Cardiac muscle cell (in vitro differentiated cells and primary cell): ENCODE data around the gene ADGRA3. TPM values are rescaled to one million over a fixed set of nuclear protein-coding genes. Genes with fewer than 3 reads are reported as not detected.

Experiments
- DNase-seq, 2 donors: peaks; one replicate each; pipeline versions ENCODE4 v3.0.0 to v3.0.0-alpha.2; 2010 to 2017; ENCODE audit warnings: low read depth in 1 of 2, low spot score in 1 of 2
- H3K27ac ChIP-seq: fragments of 200-600 bp; sonication (generic); 2 replicates; pipeline ENCODE4 v1.5.1; 2016
- H3K27me3 ChIP-seq: fragments of 200-600 bp; sonication (generic); 2 replicates; pipeline ENCODE4 v1.6.0; 2016; ENCODE audit warnings: control low read depth
- H3K36me3 ChIP-seq: fragments of 200-600 bp; sonication (generic); 2 replicates; pipeline ENCODE4 v1.5.1; 2016; ENCODE audit warnings: control low read depth
- H3K4me1 ChIP-seq: fragments of 200-600 bp; sonication (generic); 2 replicates; pipeline ENCODE4 v1.8.1; 2017; ENCODE audit warnings: low read depth, mild to moderate bottlenecking, mixed run types
- H3K4me3 ChIP-seq: fragments of 200-600 bp; sonication (generic); 2 replicates; pipeline ENCODE4 v1.5.1; 2016; ENCODE audit warnings: mild to moderate bottlenecking
- H3K9me3 ChIP-seq: fragments of 200-600 bp; sonication (generic); 2 replicates; pipeline ENCODE4 v1.5.1; 2017; ENCODE audit warnings: low read depth, mild to moderate bottlenecking, control low read depth
- polyA plus RNA-seq: library from polyadenylated mRNA; unstranded; fragments of >200 nt; fragmentation: Nextera tagmentation; extraction: Ambion mirVana; gene quantifications from 2 replicates; pipeline ENCODE4 v1.2.1, GENCODE V29; 2016
- total RNA-seq: library from RNA; depleted of rRNA; stranded (reverse); fragments of >200 nt; gene quantifications from 2 replicates; pipeline ENCODE4 v1.2.3, GENCODE V29; 2016
- TF ChIP-seq, protein P1 (sequence below): IDR thresholded peaks from 2 replicates; pipeline ENCODE4 v1.5.1; 2012; ENCODE audit warnings: low read depth, mild to moderate bottlenecking, low read length

Gene ADGRA3
- total and polyA plus RNA-seq, 2 experiments from 2014 or later: 29.3 to 41.1 TPM

GRCh38 chr4:22413471-22413870 is 102.4 kb downstream of the ADGRA3 start:
- Histone ChIP-seq H3K4me1 (no peaks in the 10 kb centered on the region), H3K27ac (no peak overlapping the region), H3K27me3 (no peaks in the 10 kb centered on the region), H3K9me3 (no peaks in the 10 kb centered on the region), H3K4me3 (no peak overlapping the region), H3K36me3 (peaks cover 10% of the 10 kb centered on the region)
- DNase-seq: no peak
- TF ChIP-seq, protein P1, sequence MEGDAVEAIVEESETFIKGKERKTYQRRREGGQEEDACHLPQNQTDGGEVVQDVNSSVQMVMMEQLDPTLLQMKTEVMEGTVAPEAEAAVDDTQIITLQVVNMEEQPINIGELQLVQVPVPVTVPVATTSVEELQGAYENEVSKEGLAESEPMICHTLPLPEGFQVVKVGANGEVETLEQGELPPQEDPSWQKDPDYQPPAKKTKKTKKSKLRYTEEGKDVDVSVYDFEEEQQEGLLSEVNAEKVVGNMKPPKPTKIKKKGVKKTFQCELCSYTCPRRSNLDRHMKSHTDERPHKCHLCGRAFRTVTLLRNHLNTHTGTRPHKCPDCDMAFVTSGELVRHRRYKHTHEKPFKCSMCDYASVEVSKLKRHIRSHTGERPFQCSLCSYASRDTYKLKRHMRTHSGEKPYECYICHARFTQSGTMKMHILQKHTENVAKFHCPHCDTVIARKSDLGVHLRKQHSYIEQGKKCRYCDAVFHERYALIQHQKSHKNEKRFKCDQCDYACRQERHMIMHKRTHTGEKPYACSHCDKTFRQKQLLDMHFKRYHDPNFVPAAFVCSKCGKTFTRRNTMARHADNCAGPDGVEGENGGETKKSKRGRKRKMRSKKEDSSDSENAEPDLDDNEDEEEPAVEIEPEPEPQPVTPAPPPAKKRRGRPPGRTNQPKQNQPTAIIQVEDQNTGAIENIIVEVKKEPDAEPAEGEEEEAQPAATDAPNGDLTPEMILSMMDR: no peak

DNA sequence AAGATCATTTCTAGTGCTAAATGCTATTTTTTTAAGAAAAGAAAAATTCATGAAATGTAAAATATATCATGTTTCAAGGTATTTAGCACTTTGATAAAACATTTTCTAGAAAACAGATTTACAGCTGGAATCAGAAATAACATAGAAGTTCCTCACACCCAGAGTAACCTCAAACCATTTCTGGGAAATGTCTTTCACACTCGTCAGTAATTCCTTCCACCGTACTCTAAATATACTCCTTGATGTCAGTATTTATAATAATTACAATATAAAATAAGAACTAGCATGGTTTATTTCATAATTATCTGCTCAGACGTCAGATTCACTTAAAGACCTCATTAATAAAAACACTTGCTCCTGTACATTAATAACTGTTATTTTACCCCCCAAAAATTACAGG is 103.9 kb downstream of the ADGRA3 start:
- H3K4me1 ChIP-seq: no peaks in the 10 kb centered on the region
- peaks cover 10% of the 10 kb centered on the region for H3K36me3 ChIP-seq
- TF ChIP-seq, protein P1: no peak
- no peaks in the 10 kb centered on the region for H3K27me3 ChIP-seq
- no peak overlapping the region for H3K4me3 ChIP-seq
- DNase-seq: no peak
- H3K9me3 ChIP-seq: no peaks in the 10 kb centered on the region
- H3K27ac ChIP-seq: no peak overlapping the region

DNA sequence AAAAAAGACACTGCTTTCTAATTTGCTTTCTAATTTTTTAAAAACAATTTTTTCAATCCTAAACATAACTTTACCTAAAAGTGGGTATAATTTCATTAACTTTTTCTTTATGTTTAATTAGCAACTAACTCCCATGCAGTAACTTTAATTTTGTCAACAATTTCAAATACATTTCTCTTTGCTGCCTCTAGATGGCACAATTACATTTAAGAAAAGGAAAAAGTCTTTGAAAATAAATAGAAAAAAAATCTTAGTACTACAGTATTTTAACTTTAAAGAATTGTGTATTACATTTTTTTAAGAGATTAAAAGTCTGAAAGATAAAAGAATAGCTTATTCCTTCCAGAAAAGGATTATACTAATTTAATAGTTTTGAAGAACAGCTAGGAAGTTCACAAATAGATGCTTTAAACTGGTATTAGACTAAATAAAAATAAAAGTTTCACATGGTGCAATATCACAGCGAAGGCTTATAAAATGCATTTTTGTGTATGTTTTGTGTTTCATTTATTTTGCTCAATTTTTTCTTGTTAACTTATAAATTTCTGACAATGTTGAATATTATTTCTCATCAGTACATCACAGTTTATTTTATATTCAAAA is 105.1 kb downstream of the ADGRA3 start:
- H3K4me1 ChIP-seq: no peaks in the 10 kb centered on the region
- H3K4me3 ChIP-seq: no peak overlapping the region
- TF ChIP-seq, protein P1: peak; percentile 46
- H3K36me3 ChIP-seq: peaks cover 15% of the 10 kb centered on the region
- no peaks in the 10 kb centered on the region for H3K27me3 ChIP-seq
- DNase-seq: peak; percentile 28 to 32
- no peaks in the 10 kb centered on the region for H3K9me3 ChIP-seq
- no peak overlapping the region for H3K27ac ChIP-seq

GRCh38 chr4:22408474-22408873 is 107.4 kb downstream of the ADGRA3 start:
- Histone ChIP-seq H3K36me3 (peaks cover 15% of the 10 kb centered on the region), H3K27ac (no peak overlapping the region), H3K4me1 (no peaks in the 10 kb centered on the region), H3K4me3 (no peak overlapping the region), H3K27me3 (no peaks in the 10 kb centered on the region), H3K9me3 (no peaks in the 10 kb centered on the region)
- no peak for DNase-seq
- TF ChIP-seq, protein P1: no peak

GRCh38 chr4:22407361-22407760 is 108.5 kb downstream of the ADGRA3 start:
- Histone ChIP-seq H3K27me3 (no peaks in the 10 kb centered on the region), H3K36me3 (peaks cover 10% of the 10 kb centered on the region)
- TF ChIP-seq, protein P1: no peak

More at GRCh38 chr4:22407361-22407760, 108.5 kb downstream of the ADGRA3 start:
- no peak overlapping the region for H3K27ac ChIP-seq
- no peak overlapping the region for H3K4me3 ChIP-seq
- no peaks in the 10 kb centered on the region for H3K4me1 ChIP-seq
- no peak for DNase-seq
- no peaks in the 10 kb centered on the region for H3K9me3 ChIP-seq
